ENCODE results near the gene RPP40. TPM values are rescaled to one million over a fixed set of nuclear protein-coding genes. Genes with fewer than 3 reads are reported as not detected.
A peak's percentile ranks its signal among the peaks of the same experiment; 100 is the strongest.

Gene RPP40
- total and polyA plus RNA-seq, 2 of the 13 experiments (the other 11 are each of a cell fraction or from before 2014, with no cell fraction given) = 18.0 to 41.2 TPM

DNA sequence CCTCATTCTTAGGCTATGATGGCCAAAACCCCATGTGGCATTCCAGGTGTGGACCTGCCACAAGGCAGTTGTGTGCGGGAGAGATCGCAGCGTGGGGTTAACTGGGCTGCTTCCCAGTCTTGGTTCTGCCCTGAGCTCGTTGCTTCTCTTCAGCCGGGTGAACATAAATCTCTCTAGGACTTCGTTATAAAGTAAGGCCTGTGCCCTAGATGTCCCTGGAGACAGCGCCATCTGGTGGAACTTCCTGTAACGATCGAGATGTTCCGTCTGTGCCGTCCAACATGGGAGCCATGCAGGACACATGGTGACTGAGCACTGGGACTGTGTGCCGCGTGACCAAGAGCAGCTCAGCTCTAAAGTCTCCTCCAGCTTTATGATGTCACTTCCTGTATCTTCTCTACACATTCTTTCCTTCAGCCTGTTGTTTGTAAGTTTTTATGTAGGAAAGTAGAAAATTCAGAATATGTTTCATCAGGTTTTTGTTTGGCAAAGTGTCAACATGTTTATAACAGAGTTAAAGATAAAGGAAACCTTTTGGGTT is 26.8 kb upstream of the RPP40 start (continued):
- TF ChIP-seq MXD4 (CRISPR knock-in tag; IDR thresholded peaks at IDR 0.05) (peak; percentile 52; the same call in 1 of the 2 replicates), SOX6 (IDR thresholded peaks at IDR 0.05) (no peak), SOX6 (CRISPR knock-in tag; IDR thresholded peaks at IDR 0.05) (0 out of 2 replicates have a peak, but pooled peaks have one; percentile 39), ZNF362 (CRISPR knock-in tag; IDR thresholded peaks at IDR 0.05; ENCODE audit: borderline replicate concordance) (no peak), ZNF737 (CRISPR knock-in tag; IDR thresholded peaks at IDR 0.05; ENCODE audit: borderline replicate concordance) (no peak; the same call in 1 of the 2 replicates), IKZF5 (CRISPR knock-in tag; IDR thresholded peaks at IDR 0.05) (peak; percentile 80), ZNF691 (CRISPR knock-in tag; IDR thresholded peaks at IDR 0.05; ENCODE audit: borderline replicate concordance, low read depth) (peak; percentile 80; the same call in 1 of the 2 replicates), DMAP1 (CRISPR knock-in tag; IDR thresholded peaks at IDR 0.05) (peak; percentile 62; the same call in 1 of the 2 replicates), TAF1 (CRISPR knock-in tag; IDR thresholded peaks at IDR 0.05) (peak; percentile 29; the same call in 1 of the 2 replicates), PREB (CRISPR knock-in tag; IDR thresholded peaks at IDR 0.05) (no peak)
- TF ChIP-seq, protein P1, sequence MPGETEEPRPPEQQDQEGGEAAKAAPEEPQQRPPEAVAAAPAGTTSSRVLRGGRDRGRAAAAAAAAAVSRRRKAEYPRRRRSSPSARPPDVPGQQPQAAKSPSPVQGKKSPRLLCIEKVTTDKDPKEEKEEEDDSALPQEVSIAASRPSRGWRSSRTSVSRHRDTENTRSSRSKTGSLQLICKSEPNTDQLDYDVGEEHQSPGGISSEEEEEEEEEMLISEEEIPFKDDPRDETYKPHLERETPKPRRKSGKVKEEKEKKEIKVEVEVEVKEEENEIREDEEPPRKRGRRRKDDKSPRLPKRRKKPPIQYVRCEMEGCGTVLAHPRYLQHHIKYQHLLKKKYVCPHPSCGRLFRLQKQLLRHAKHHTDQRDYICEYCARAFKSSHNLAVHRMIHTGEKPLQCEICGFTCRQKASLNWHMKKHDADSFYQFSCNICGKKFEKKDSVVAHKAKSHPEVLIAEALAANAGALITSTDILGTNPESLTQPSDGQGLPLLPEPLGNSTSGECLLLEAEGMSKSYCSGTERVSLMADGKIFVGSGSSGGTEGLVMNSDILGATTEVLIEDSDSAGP (CRISPR knock-in tag; IDR thresholded peaks at IDR 0.05; ENCODE audit: borderline replicate concordance) = peak; percentile 80
- TF ChIP-seq, protein P2, sequence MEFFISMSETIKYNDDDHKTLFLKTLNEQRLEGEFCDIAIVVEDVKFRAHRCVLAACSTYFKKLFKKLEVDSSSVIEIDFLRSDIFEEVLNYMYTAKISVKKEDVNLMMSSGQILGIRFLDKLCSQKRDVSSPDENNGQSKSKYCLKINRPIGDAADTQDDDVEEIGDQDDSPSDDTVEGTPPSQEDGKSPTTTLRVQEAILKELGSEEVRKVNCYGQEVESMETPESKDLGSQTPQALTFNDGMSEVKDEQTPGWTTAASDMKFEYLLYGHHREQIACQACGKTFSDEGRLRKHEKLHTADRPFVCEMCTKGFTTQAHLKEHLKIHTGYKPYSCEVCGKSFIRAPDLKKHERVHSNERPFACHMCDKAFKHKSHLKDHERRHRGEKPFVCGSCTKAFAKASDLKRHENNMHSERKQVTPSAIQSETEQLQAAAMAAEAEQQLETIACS (CRISPR knock-in tag; IDR thresholded peaks at IDR 0.05) = no peak
